ENCODE results near the gene LRRC57.

LRRC57 gene

GRCh38 chr15:42549741-42550392 lies 1.3 kb upstream of the LRRC57 start:
- no peak for DNase-seq

- peak; percentile 8 for DNase-seq
Observed at GRCh38 chr15:42549032-42549491, 469 bp upstream of the LRRC57 start.

- no peak for DNase-seq
Observed at GRCh38 chr15:42547918-42548248, 710 bp downstream of the LRRC57 start.

GRCh38 chr15:42544853-42545629 lies 3.6 kb downstream of the LRRC57 start:
- no peak for DNase-seq

- no peak for DNase-seq
Observed at GRCh38 chr15:42533246-42533645, 15.3 kb downstream of the LRRC57 start.

- DNase-seq = no peak
Observed at GRCh38 chr15:42528970-42529369, 19.6 kb downstream of the LRRC57 start.

- DNase-seq = no peak
Observed at GRCh38 chr15:42523331-42523730, 25.3 kb downstream of the LRRC57 start.

- no peak for DNase-seq
Observed at GRCh38 chr15:42511007-42511391, 37.6 kb downstream of the LRRC57 start.

GRCh38 chr15:42510258-42511006 lies 38.2 kb downstream of the LRRC57 start:
- DNase-seq = no peak

GRCh38 chr15:42508263-42508690 lies 40.3 kb downstream of the LRRC57 start:
- DNase-seq = no peak

GRCh38 chr15:42507514-42507913 lies 41.1 kb downstream of the LRRC57 start:
- DNase-seq = no peak

- DNase-seq = no peak
Observed at GRCh38 chr15:42504631-42505030, 44.0 kb downstream of the LRRC57 start.

GRCh38 chr15:42503825-42504224 lies 44.8 kb downstream of the LRRC57 start:
- no peak for DNase-seq

- DNase-seq = no peak
Observed at GRCh38 chr15:42502477-42502876, 46.1 kb downstream of the LRRC57 start.

- no peak for DNase-seq
Observed at GRCh38 chr15:42499858-42500609, 48.6 kb downstream of the LRRC57 start.

- no peak for DNase-seq
Observed at GRCh38 chr15:42498212-42499068, 50.2 kb downstream of the LRRC57 start.

GRCh38 chr15:42495361-42496212 lies 53.0 kb downstream of the LRRC57 start, which contains the start of gene SNAP23:
SNAP23 (plus strand) TSS chr15:42495634; CDS start chr15:42511847, 16,213 bp downstream.
- peak; percentile 85 for DNase-seq

GRCh38 chr15:42494998-42495360 lies 53.6 kb downstream of the LRRC57 start:
- peak; percentile 32 for DNase-seq

- no peak for DNase-seq
Observed at GRCh38 chr15:42493679-42494078, 54.9 kb downstream of the LRRC57 start.

GRCh38 chr15:42491539-42492225 lies 56.9 kb downstream of the LRRC57 start:
- no peak for DNase-seq

Data from stimulated activated CD4-positive, alpha-beta T cell treated with anti-CD3 and anti-CD28 coated beads, Interleukin-4, amount 100 ng/mL, for 24 hours (primary cell).